ENCODE data around the gene GATA2.

Gene GATA2

GRCh38 chr3:128430731-128431130 lies 62.3 kb downstream of the GATA2 start:
- DNase-seq: no peak

- DNase-seq: no peak
Observed at GRCh38 chr3:128430301-128430700, 62.7 kb downstream of the GATA2 start.

- no peak for DNase-seq
Observed at GRCh38 chr3:128429751-128430150, 63.2 kb downstream of the GATA2 start.
